ENCODE data around the gene OLFM2. TPM values are rescaled to one million over a fixed set of nuclear protein-coding genes. Genes with fewer than 3 reads are reported as not detected.

Gene OLFM2
- total and polyA plus RNA-seq, 9 donors, result 3.9 to 19.3 (median 13.0) TPM

DNA sequence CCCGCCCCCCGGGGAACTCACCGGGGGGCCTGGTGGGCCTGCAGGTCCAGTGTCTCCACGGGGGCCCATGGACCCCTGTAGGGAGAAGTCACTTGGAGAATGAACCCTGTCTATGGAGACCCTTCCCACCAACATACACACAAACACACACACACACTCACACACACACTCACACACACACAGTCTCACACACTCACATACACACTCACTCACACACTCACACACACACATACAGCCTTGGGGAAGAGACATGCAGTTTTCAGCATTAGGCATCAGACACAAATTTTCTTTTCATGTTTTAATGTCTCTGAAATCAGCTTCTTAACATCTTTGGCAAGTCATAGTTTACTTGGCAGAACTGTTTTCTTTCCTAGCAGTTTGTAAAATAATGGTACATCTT is 31.0 kb upstream of the OLFM2 start:
- no peak overlapping the region for H3K27ac ChIP-seq
- DNase-seq, result no peak

GRCh38 chr19:9966448-9966847 is 30.1 kb upstream of the OLFM2 start:
- no peaks in the 10 kb centered on the region for H3K36me3 ChIP-seq
- no peak overlapping the region for H3K4me3 ChIP-seq
- TF ChIP-seq CTCF (IDR thresholded peaks at IDR 0.05) (no peak), EP300 (IDR thresholded peaks at IDR 0.05) (no peak), POLR2A (IDR thresholded peaks at IDR 0.05) (no peak)
- no peak for DNase-seq
- H3K4me1 ChIP-seq (ENCODE audit: insufficient read depth), result no peaks in the 10 kb centered on the region
- intact Hi-C loops (cut with DNase I), result no loop called here
- no peaks in the 10 kb centered on the region for H3K9me3 ChIP-seq
- H3K27me3 ChIP-seq, result no peaks in the 10 kb centered on the region
- no peak overlapping the region for H3K27ac ChIP-seq
- WGBS, 3 donors, result 18 to 32% (median 26%) methylated on average over 18 to 29 of the region's 29 CpGs

More for the DNA sequence above, 31.0 kb upstream of the OLFM2 start:
- no peak overlapping the region for H3K4me3 ChIP-seq
- H3K27me3 ChIP-seq, result no peaks in the 10 kb centered on the region
- intact Hi-C loops (cut with DNase I), result no loop called here
- TF ChIP-seq CTCF (IDR thresholded peaks at IDR 0.05) (no peak), EP300 (IDR thresholded peaks at IDR 0.05) (no peak), POLR2A (IDR thresholded peaks at IDR 0.05) (no peak)
- no peaks in the 10 kb centered on the region for H3K9me3 ChIP-seq
- no peaks in the 10 kb centered on the region for H3K4me1 ChIP-seq (ENCODE audit: insufficient read depth)
- WGBS, 3 donors, result 51 to 65% (median 61%) methylated on average over 4 of the region's 4 CpGs
- H3K36me3 ChIP-seq, result no peaks in the 10 kb centered on the region

DNA sequence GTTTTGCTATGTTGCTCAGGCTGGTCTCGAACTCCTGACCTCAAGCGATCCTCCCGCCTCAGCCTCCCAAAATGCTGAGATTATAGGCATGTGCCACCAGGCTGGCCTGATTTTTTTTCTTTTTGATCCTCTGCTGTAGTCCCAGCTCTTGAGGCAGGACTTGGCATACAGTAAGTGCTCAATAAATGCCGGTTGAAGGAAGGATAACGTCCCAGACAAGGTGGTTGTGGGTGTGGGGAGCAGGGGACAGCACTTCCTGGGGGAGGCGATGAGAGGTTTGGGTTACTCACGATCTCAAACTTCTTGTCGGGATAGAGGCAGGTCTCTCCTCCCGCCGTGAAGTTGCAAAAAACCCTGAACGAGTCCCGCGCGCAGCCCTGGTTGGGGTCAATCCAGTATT is 29.7 kb upstream of the OLFM2 start:
- WGBS, 3 donors, result 46 to 69% (median 49%) methylated on average over 14 of the region's 14 CpGs
- Histone ChIP-seq H3K27me3 (no peaks in the 10 kb centered on the region), H3K36me3 (no peaks in the 10 kb centered on the region), H3K4me1 (ENCODE audit: insufficient read depth) (no peaks in the 10 kb centered on the region), H3K4me3 (no peak overlapping the region), H3K9me3 (no peaks in the 10 kb centered on the region), H3K27ac (no peak overlapping the region)
- no peak for TF ChIP-seq EP300 (IDR thresholded peaks at IDR 0.05)
- no peak for TF ChIP-seq POLR2A (IDR thresholded peaks at IDR 0.05)
- no peak for TF ChIP-seq CTCF (IDR thresholded peaks at IDR 0.05)
- DNase-seq, result no peak
- intact Hi-C loops (cut with DNase I), result no loop called here

GRCh38 chr19:9962623-9963290 is 26.4 kb upstream of the OLFM2 start:
- Histone ChIP-seq H3K4me1 (ENCODE audit: insufficient read depth) (no peaks in the 10 kb centered on the region), H3K36me3 (no peaks in the 10 kb centered on the region), H3K9me3 (no peaks in the 10 kb centered on the region), H3K4me3 (no peak overlapping the region), H3K27ac (no peak overlapping the region), H3K27me3 (no peaks in the 10 kb centered on the region)
- intact Hi-C loops (cut with DNase I), result no loop called here
- WGBS, 3 donors, result 72 to 76% (median 74%) methylated on average over 7 of the region's 7 CpGs
- no peak for TF ChIP-seq POLR2A (IDR thresholded peaks at IDR 0.05)
- no peak for TF ChIP-seq EP300 (IDR thresholded peaks at IDR 0.05)
- TF ChIP-seq CTCF (IDR thresholded peaks at IDR 0.05), result no peak
- no peak for DNase-seq

All from ovary (tissue), 9 donors.